Ascending aorta (tissue), 2 donors: ENCODE measurements around the gene AP2A2. TPM values are rescaled to one million over a fixed set of nuclear protein-coding genes. Genes with fewer than 3 reads are reported as not detected.

Experiments used
- DNase-seq, 2 donors: peaks; one replicate each; pipeline ENCODE4 v3.0.0-alpha.2; 2019; ENCODE audit warnings: low spot score in 2 of 2
- H3K27ac ChIP-seq, 2 donors: fragments of 200-600 bp; sonication (generic); one replicate each; pipeline ENCODE4 v1.5.1; 2016 to 2017; ENCODE audit warnings: mild to moderate bottlenecking in 1 of 2
- H3K27me3 ChIP-seq: fragments of 200-600 bp; sonication (generic); one replicate; pipeline ENCODE4 v1.5.1; 2017
- H3K36me3 ChIP-seq, 2 donors: fragments of 200-600 bp; sonication (generic); one replicate each; pipeline ENCODE4 v1.5.1; 2016
- H3K4me1 ChIP-seq, 2 donors: fragments of 200-600 bp; sonication (generic); one replicate each; pipeline ENCODE4 v1.5.1; 2016 to 2017; ENCODE audit warnings: mild to moderate bottlenecking in 1 of 2
- H3K4me3 ChIP-seq, 2 donors: fragments of 200-600 bp; sonication (generic); one replicate each; pipeline ENCODE4 v1.5.1; 2016 to 2017; ENCODE audit warnings: mild to moderate bottlenecking in 1 of 2
- H3K9me3 ChIP-seq, 2 donors: fragments of 200-600 bp; sonication (generic); one replicate each; pipeline ENCODE4 v1.5.1; 2016
- intact Hi-C: fragments of 100-400 bp; cut with DNase I; formaldehyde crosslinking; loops from one replicate; pipeline ENCODE4 v1.15.1; 2023
- total RNA-seq: library from RNA; depleted of rRNA; stranded (reverse); fragments of >200 nt; gene quantifications from one replicate; pipeline ENCODE4 v1.1.0, GENCODE V29; 2016
- TF ChIP-seq, protein P1 (sequence below), 3 experiments: fragments of 200-600 bp in 2 of 3; fragments of 450-650 bp in 1 of 3; sonication (generic) in 2 of 3; IDR thresholded peaks; one replicate each; pipeline ENCODE4 v1.5.1; 2016 to 2019; ENCODE audit warnings: antibody characterized with exemption in 3 of 3, mild to moderate bottlenecking in 1 of 3, moderate library complexity in 1 of 3

The AP2A2 gene
- total RNA-seq, 1 donor from 2014 or later = 118 TPM

DNA sequence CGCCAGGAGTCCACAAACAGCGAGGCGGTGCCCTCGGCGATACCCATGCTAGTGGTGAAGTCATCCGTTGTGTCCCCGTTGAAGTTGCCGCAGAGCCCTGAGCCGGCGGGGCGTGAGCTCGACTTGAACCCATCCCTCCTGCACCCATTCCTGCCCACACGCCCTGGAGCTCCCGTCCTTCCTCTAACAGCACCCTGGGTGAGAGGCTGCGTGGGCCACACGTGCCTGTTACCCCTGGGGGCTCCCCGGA, 102.5 kb downstream of the AP2A2 start:
- intact Hi-C loops = no loop called here
- Histone ChIP-seq H3K9me3 (no peaks in the 10 kb centered on the region), H3K36me3 (no peaks in the 10 kb centered on the region), H3K4me1 (no peaks in the 10 kb centered on the region), H3K27me3 (no peaks in the 10 kb centered on the region), H3K27ac (no peak overlapping the region), H3K4me3 (no peak overlapping the region)
- TF ChIP-seq, protein P1, sequence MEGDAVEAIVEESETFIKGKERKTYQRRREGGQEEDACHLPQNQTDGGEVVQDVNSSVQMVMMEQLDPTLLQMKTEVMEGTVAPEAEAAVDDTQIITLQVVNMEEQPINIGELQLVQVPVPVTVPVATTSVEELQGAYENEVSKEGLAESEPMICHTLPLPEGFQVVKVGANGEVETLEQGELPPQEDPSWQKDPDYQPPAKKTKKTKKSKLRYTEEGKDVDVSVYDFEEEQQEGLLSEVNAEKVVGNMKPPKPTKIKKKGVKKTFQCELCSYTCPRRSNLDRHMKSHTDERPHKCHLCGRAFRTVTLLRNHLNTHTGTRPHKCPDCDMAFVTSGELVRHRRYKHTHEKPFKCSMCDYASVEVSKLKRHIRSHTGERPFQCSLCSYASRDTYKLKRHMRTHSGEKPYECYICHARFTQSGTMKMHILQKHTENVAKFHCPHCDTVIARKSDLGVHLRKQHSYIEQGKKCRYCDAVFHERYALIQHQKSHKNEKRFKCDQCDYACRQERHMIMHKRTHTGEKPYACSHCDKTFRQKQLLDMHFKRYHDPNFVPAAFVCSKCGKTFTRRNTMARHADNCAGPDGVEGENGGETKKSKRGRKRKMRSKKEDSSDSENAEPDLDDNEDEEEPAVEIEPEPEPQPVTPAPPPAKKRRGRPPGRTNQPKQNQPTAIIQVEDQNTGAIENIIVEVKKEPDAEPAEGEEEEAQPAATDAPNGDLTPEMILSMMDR (IDR thresholded peaks at IDR 0.05) = no peak
- DNase-seq = no peak

DNA sequence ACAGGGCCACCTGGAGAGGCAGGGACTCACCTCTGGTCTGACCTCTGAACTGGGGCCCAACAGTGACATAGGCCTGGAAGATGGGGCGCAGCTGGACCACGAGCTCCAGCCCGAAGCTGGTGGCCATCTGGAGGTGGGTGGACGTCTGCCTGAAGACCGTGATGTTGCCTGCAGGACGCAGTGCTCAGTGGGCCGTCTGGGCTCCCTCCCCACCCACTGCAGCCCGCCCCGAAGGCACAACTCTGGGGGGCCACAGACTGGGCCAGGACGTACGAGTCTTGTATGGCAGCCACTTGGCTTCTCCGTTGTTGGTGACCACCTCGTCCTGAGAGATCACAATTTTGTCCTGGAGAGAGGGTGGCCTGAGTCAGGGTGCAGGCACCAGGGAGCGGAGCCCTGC, 102.9 kb downstream of the AP2A2 start:
- Histone ChIP-seq H3K4me3 (no peak overlapping the region), H3K27ac (no peak overlapping the region), H3K27me3 (no peaks in the 10 kb centered on the region), H3K4me1 (no peaks in the 10 kb centered on the region), H3K9me3 (no peaks in the 10 kb centered on the region), H3K36me3 (no peaks in the 10 kb centered on the region)
- intact Hi-C loops = no loop called here
- TF ChIP-seq, protein P1 (IDR thresholded peaks at IDR 0.05) = no peak
- DNase-seq = no peak

DNA sequence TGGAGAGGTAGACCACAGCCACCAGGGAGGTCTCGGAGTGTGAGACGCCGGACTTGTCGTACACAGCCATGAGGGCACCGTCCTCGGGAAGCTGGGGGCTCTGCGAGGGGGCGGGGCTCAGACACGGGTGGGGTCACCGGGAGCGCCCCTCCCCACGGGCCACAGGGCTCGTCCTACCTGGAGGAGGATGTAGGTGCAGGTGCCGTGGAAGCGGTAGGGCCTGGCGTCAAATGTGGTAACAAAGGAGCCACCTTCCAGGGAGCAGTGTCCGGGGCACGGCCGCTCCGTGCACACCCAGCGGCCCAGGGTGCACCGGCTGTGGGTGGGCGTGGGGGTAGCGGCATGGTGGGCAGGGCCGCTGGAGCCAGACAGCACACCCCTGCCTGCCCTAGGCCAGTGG, 103.4 kb downstream of the AP2A2 start:
- no peaks in the 10 kb centered on the region for H3K36me3 ChIP-seq
- TF ChIP-seq, protein P1 (IDR thresholded peaks at IDR 0.05) = no peak
- H3K9me3 ChIP-seq = no peaks in the 10 kb centered on the region
- no peak for DNase-seq
- no peak overlapping the region for H3K4me3 ChIP-seq
- no peaks in the 10 kb centered on the region for H3K27me3 ChIP-seq
- no peak overlapping the region for H3K27ac ChIP-seq
- H3K4me1 ChIP-seq = peaks cover 0 to 1% of the 10 kb centered on the region in 2 donors
- intact Hi-C loops = no loop called here

DNA sequence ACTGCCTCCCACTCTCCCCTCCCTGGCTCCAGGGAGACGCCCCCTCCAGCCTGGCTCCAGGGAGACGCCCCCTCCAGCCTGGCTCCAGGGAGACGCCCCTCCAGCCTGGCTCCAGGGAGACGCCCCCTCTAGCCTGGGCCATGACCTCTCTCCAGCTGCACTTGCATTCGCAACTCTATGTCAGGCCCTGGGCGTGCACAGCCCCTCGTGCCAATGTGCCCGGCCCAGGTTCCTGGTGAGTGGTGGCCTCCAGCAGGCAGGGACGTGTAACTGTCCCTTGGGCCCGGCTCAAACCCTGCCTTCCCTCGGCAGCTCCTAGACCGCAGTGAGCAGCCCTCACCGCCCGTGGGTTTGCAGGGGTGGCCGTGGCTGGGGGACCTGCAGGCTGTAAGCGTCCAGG, 104.0 kb downstream of the AP2A2 start:
- peaks cover 5 to 6% of the 10 kb centered on the region in 2 donors for H3K4me1 ChIP-seq
- H3K9me3 ChIP-seq = no peaks in the 10 kb centered on the region
- TF ChIP-seq, protein P1 (IDR thresholded peaks at IDR 0.05) = no peak
- H3K4me3 ChIP-seq = no peak overlapping the region
- no peak for DNase-seq
- H3K27ac ChIP-seq = no peak overlapping the region
- no peaks in the 10 kb centered on the region for H3K36me3 ChIP-seq
- H3K27me3 ChIP-seq = no peaks in the 10 kb centered on the region
- intact Hi-C loops = no loop called here

DNA sequence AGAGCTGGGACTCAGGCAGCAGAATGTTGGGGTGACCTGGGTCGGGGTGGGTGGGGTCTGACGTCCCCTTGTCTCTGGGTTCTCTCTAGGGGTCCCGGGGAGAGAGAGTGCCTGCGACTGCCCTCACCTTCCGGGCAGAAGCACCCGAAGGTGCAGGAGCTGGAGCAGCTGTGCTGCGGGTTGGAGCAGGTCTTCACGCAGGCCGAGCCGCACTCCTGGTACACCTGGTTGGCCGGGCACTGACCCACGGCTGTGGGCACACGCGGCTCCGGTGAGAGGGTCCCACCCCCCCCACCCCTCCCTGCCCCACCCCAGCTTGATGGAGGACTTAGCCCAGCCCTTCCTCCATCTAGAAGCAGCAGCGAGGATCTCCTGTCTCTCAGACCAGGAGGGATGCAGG, 104.4 kb downstream of the AP2A2 start:
- Histone ChIP-seq H3K36me3 (no peaks in the 10 kb centered on the region), H3K9me3 (no peaks in the 10 kb centered on the region), H3K4me1 (peaks cover 8 to 10% of the 10 kb centered on the region in 2 donors), H3K27ac (no peak overlapping the region), H3K27me3 (no peaks in the 10 kb centered on the region), H3K4me3 (no peak overlapping the region)
- DNase-seq = no peak
- TF ChIP-seq, protein P1 (IDR thresholded peaks at IDR 0.05) = no peak
- intact Hi-C loops = no loop called here

DNA sequence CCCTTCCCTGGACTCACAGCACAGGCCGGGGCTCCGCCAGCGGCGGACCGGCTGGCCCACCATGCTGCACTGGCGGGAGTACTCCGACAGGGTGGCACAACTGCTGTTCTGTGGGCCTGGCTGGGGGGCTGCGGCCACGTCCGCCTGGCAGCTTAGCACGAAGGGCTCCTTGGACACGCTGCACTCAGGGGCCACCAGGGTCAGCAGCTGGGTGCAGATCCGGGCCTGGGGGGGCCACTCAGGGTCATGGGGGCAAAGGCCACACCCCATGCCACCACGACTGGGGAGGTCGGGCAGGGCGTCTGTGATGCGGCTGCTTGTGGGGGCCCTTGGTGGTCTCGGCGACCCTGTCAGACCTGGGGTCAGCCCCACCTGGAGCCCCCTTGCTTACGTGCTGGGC, 104.9 kb downstream of the AP2A2 start:
- Histone ChIP-seq H3K4me1 (peaks cover 8 to 10% of the 10 kb centered on the region in 2 donors), H3K4me3 (no peak overlapping the region), H3K9me3 (no peaks in the 10 kb centered on the region), H3K27me3 (no peaks in the 10 kb centered on the region), H3K27ac (no peak overlapping the region), H3K36me3 (no peaks in the 10 kb centered on the region)
- DNase-seq = no peak
- TF ChIP-seq, protein P1 (IDR thresholded peaks at IDR 0.05) = no peak
- intact Hi-C loops = no loop called here
